Measurements from ENCODE around the gene COX17. TPM values are rescaled to one million over a fixed set of nuclear protein-coding genes. Genes with fewer than 3 reads are reported as not detected.

COX17 gene
- total RNA-seq, 1 donor from 2014 or later: 28.3 TPM

DNA sequence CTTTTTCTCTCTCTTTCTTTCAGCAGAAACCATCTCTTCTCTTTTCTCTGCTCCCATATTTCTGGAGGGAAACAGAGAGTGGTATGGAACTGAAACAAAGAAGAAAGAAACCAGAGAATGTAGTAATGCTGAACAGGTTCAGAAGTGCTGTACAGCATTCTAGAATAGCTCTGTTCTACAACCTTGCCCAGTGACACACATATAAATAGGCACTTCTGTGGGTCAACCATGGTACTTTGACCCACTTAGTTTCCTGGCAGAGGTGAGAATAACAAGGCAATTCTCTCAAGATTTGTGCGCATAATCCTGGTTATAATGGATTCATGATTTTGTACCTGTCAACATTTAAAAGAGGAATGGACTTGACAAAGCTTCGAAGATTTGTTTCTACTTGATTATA is 37.9 kb upstream of the COX17 start:
- H3K4me3 Mint-ChIP-seq: no peak overlapping the region
- no peak for DNase-seq (ENCODE audit: extremely low spot score, unreplicated experiment)

DNA sequence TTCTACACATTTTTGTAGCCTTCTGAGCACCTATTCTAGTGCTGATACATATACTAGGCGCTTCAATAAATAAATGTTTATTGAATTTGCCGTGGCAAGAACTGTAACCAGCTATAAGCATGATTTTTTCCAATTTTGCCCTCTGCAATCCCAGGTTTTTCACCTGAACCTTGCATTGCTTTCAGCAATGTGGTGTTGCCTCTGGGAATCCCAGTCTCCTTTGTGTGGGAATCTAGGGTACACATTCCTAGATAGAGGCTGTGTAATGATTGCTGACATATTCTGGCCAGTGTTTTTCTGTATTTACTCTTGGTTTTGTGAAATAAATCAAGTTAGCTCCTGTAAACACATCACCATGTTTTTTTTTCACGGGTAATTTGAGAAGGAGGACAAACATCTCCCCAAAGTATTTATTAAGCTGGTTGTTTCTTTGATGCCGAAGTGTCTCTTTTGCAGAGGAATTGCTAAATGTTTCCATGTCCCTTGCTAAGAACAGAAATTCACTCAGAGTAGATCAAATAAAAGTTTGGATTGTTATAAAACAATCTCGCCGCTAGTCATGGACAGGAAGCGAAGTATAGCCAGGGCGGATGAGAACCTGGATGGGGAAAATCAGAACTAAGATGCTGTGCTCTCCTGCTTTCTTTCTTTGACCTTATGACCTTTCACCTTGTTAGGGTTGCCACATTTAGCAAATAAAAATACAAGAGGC is 26.8 kb upstream of the COX17 start:
- no peaks in the 10 kb centered on the region for H3K36me3 Mint-ChIP-seq
- peaks cover 6% of the 10 kb centered on the region for H3K27me3 Mint-ChIP-seq
- H3K4me1 Mint-ChIP-seq (ENCODE audit: unreplicated experiment): peaks cover 7% of the 10 kb centered on the region
- no peak for DNase-seq (ENCODE audit: extremely low spot score, unreplicated experiment)
- no peaks in the 10 kb centered on the region for H3K9me3 Mint-ChIP-seq
- TF ChIP-seq, protein P1, sequence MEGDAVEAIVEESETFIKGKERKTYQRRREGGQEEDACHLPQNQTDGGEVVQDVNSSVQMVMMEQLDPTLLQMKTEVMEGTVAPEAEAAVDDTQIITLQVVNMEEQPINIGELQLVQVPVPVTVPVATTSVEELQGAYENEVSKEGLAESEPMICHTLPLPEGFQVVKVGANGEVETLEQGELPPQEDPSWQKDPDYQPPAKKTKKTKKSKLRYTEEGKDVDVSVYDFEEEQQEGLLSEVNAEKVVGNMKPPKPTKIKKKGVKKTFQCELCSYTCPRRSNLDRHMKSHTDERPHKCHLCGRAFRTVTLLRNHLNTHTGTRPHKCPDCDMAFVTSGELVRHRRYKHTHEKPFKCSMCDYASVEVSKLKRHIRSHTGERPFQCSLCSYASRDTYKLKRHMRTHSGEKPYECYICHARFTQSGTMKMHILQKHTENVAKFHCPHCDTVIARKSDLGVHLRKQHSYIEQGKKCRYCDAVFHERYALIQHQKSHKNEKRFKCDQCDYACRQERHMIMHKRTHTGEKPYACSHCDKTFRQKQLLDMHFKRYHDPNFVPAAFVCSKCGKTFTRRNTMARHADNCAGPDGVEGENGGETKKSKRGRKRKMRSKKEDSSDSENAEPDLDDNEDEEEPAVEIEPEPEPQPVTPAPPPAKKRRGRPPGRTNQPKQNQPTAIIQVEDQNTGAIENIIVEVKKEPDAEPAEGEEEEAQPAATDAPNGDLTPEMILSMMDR (conservative IDR thresholded peaks at IDR 0.05): no peak
- no peak overlapping the region for H3K27ac Mint-ChIP-seq
- H3K4me3 Mint-ChIP-seq: peak overlapping the region; percentile 83

More for the DNA sequence above, 37.9 kb upstream of the COX17 start:
- no peaks in the 10 kb centered on the region for H3K4me1 Mint-ChIP-seq (ENCODE audit: unreplicated experiment)
- H3K27ac Mint-ChIP-seq: no peak overlapping the region
- H3K9me3 Mint-ChIP-seq: no peaks in the 10 kb centered on the region
- no peaks in the 10 kb centered on the region for H3K36me3 Mint-ChIP-seq
- TF ChIP-seq, protein P1 (conservative IDR thresholded peaks at IDR 0.05): no peak
- no peaks in the 10 kb centered on the region for H3K27me3 Mint-ChIP-seq

DNA sequence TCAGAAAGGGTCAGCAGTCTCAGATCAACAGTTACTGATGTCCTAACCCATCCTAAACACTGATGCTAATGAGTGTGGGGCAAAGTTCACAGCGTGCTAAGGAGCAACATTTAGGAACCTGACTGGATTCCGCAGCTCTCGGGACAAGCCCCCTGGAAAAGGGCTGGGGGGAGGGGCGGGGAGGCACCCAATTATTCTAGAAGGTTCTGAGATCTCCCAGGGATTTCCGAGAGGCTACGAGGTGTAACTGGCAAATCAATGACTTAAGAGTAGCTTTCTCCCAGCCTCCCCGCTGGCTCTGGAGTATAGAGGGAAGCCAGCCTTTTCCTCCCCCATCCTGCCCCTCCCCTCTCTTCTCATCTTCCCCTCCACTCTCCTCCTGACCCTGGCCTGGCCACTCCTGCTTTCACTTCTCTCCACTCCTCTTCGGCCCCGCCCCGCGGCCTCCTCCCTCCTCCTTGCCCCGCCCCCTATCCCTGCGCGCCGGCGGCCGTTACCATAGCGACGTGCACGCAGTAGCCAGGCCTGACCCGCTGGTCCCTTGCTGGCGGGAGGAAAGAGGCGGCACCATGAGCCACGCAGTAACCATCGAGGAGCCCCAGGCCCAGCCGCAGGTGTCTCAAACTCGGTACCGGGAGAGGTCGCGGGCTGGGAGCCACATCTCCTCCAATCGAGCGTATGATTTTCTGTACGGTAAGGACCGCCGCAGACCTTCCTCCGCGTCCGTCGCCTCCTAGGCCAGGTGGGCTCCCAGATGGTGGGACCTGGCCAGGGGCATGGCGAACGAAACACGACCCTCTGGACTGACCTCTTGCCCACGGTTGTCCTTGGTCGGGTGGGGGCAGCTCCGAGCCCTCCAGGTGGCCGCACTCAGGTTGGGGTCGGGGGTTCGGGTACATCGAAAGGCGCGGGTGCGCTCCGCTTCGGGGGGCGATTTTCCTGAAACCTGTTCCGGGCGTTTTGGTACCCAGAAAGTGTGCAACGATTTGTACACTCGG is 25.6 kb upstream of the COX17 start, which contains the start of gene CFAP91:
CFAP91 (plus strand) TSS at position 493 of the 998 bp plus-strand sequence; CDS start at position 570, 77 bp downstream.
- no peaks in the 10 kb centered on the region for H3K36me3 Mint-ChIP-seq
- H3K27ac Mint-ChIP-seq: no peak within 1 kb of the TSS
- H3K4me1 Mint-ChIP-seq (ENCODE audit: unreplicated experiment): peaks cover 7% of the 10 kb centered on the region
- TF ChIP-seq, protein P1 (conservative IDR thresholded peaks at IDR 0.05): no peak
- H3K9me3 Mint-ChIP-seq: no peaks in the 10 kb centered on the region
- peak within 1 kb of the TSS; percentile 83 for H3K4me3 Mint-ChIP-seq
- peak; percentile 96 for DNase-seq (ENCODE audit: extremely low spot score, unreplicated experiment)
- H3K27me3 Mint-ChIP-seq: peaks cover 6% of the 10 kb centered on the region

DNA sequence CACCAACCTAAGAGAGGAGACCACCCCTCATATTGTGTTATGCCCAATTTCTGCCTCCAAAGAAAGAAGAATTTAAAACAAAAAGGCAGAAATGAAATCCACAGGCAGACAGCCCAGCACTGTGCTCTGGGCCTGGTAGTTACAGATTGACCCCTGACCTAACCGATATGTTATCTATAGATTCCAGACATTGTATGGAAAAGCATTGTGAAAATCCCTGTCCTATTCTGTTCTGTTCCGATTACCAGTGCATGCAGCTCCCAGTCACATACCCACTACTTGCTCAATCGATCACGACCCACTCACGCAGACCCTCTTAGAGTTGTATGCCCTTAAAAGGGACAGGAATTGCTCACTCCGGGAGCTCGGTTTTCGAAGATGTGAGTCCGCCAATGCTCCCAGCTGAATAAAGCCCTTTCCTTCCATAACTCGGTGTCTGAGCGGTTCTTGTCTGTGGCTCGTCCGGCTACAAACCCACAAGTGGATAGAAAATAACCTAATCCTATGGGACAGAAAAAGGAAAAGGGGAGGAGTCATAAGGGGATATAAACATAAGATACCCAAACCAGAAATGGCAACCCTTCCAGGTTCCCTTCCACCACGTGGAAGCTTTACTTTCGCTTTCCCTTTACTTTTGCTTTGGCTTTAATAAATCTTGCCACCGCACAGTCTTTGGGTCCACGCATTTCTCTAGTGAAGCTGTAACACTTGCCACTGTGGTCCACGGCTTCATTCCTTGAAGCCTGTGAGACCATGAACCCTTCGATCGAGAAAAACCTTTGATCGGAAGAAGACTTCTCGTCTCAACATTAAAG is 23.9 kb upstream of the COX17 start:
- TF ChIP-seq, protein P1 (conservative IDR thresholded peaks at IDR 0.05): no peak
- H3K4me1 Mint-ChIP-seq (ENCODE audit: unreplicated experiment): peaks cover 7% of the 10 kb centered on the region
- H3K27me3 Mint-ChIP-seq: peaks cover 6% of the 10 kb centered on the region
- no peak for DNase-seq (ENCODE audit: extremely low spot score, unreplicated experiment)
- no peak overlapping the region for H3K4me3 Mint-ChIP-seq
- H3K27ac Mint-ChIP-seq: no peak overlapping the region
- no peaks in the 10 kb centered on the region for H3K9me3 Mint-ChIP-seq
- H3K36me3 Mint-ChIP-seq: no peaks in the 10 kb centered on the region

DNA sequence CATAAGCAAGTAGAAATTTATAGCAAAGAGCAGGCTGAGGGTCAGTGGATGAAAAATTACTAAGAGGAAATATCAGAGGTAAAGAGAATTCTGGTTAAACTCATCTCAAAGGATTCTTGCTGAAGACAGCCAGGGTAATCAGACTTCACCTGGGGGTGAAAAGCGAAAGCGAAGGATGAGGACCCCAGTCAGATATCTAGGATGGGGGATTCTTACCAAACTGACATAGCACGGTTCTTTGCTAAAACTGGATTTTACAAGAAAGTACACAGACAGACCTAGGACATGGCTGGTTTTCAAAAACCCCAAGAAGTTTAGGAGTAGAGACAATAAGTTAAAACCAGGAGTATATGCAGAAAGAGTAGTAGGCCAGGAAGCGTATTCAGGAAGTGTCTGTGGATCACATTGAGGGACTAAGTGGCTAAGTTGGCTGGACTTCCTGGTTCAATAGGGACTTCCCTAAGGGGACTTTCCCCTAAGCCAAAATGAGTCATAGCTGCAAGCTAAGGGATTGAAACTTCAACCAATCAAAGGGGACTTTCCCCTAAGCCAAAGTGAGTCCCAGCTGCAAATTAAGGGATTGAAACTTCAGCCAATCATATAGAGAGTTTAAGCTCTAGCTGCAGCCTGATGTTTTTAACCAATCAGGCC is 23.2 kb upstream of the COX17 start:
- Mint-ChIP-seq H3K27ac (no peak overlapping the region), H3K4me1 (ENCODE audit: unreplicated experiment) (peaks cover 7% of the 10 kb centered on the region), H3K4me3 (no peak overlapping the region), H3K27me3 (peaks cover 6% of the 10 kb centered on the region), H3K36me3 (no peaks in the 10 kb centered on the region), H3K9me3 (no peaks in the 10 kb centered on the region)
- TF ChIP-seq, protein P1 (conservative IDR thresholded peaks at IDR 0.05): no peak
- no peak for DNase-seq (ENCODE audit: extremely low spot score, unreplicated experiment)

All from type B pancreatic cell (in vitro differentiated cells).